Endothelial cell of hepatic sinusoid (primary cell): ENCODE data around the gene PYGM.

Experiments used
- in situ Hi-C: cut with HindIII; loops from 2 replicates; pipeline ENCODE4 v1.10.0; 2017; ENCODE audit warnings: low sequenced_read_pairs

The PYGM gene

GRCh38 chr11:64720640-64721358, 39.0 kb downstream of the PYGM start:
- in situ Hi-C loops: no loop called here

GRCh38 chr11:64720167-64720566, 39.6 kb downstream of the PYGM start:
- in situ Hi-C loops: no loop called here

- in situ Hi-C loops: loop anchor here (5.0 kb wide), 1 partner anchor 33 kb away; no protein-coding TSS in a partner anchor
These were observed 40.4 kb downstream of the PYGM start for GRCh38 chr11:64719406-64719805.

GRCh38 chr11:64718780-64719124, 41.0 kb downstream of the PYGM start:
- in situ Hi-C loops: loop anchor here (5.0 kb wide), 1 partner anchor 34 kb away; no protein-coding TSS in a partner anchor

- in situ Hi-C loops: loop anchor here (5.0 kb wide), 1 partner anchor 34 kb away; no protein-coding TSS in a partner anchor
These were observed 41.5 kb downstream of the PYGM start for GRCh38 chr11:64718084-64718779.

- in situ Hi-C loops: loop anchor here (5.0 kb wide), 1 partner anchor 35 kb away; no protein-coding TSS in a partner anchor
These were observed 42.6 kb downstream of the PYGM start for GRCh38 chr11:64717268-64717578.

GRCh38 chr11:64716473-64717267, 43.1 kb downstream of the PYGM start:
- in situ Hi-C loops: loop anchor here (5.0 kb wide), 1 partner anchor 36 kb away; no protein-coding TSS in a partner anchor

GRCh38 chr11:64715756-64716472, 43.9 kb downstream of the PYGM start:
- in situ Hi-C loops: loop anchor here (5.0 kb wide), 1 partner anchor 36 kb away; no protein-coding TSS in a partner anchor

GRCh38 chr11:64715110-64715509, 44.7 kb downstream of the PYGM start:
- in situ Hi-C loops: loop anchor here (5.0 kb wide), 1 partner anchor 37 kb away; no protein-coding TSS in a partner anchor

GRCh38 chr11:64714666-64715065, 45.1 kb downstream of the PYGM start:
- in situ Hi-C loops: loop anchor here (5.0 kb wide), 1 partner anchor 38 kb away; no protein-coding TSS in a partner anchor

GRCh38 chr11:64713781-64714363, 45.9 kb downstream of the PYGM start:
- in situ Hi-C loops: no loop called here

- in situ Hi-C loops: no loop called here
These were observed 46.6 kb downstream of the PYGM start for GRCh38 chr11:64713016-64713707.

- in situ Hi-C loops: no loop called here
These were observed 47.3 kb downstream of the PYGM start for GRCh38 chr11:64712430-64713015.

GRCh38 chr11:64711956-64712362, 47.8 kb downstream of the PYGM start:
- in situ Hi-C loops: no loop called here

- in situ Hi-C loops: no loop called here
These were observed 48.4 kb downstream of the PYGM start for GRCh38 chr11:64711138-64711955.

GRCh38 chr11:64710418-64711137, 49.2 kb downstream of the PYGM start:
- in situ Hi-C loops: no loop called here

GRCh38 chr11:64705501-64705900, 54.3 kb downstream of the PYGM start:
- in situ Hi-C loops: no loop called here

GRCh38 chr11:64703048-64703447, 56.7 kb downstream of the PYGM start:
- in situ Hi-C loops: no loop called here
